ENCODE data around the gene MORC1. TPM values are rescaled to one million over a fixed set of nuclear protein-coding genes. Genes with fewer than 3 reads are reported as not detected.

Gene MORC1
- total and polyA plus RNA-seq, 7 donors: 0.03 TPM; not detected in 6

- intact Hi-C loops (cut with DNase I): no loop called here
- WGBS, 2 donors: 96 to 98% methylated on average over 1 of the region's 1 CpG
Observed at GRCh38 chr3:109095166-109095565, 22.8 kb downstream of the MORC1 start.

GRCh38 chr3:109093561-109093960 lies 24.4 kb downstream of the MORC1 start:
- no peaks in the 10 kb centered on the region for H3K4me1 ChIP-seq
- H3K27ac ChIP-seq: no peak overlapping the region
- H3K9me3 ChIP-seq: no peaks in the 10 kb centered on the region
- no peaks in the 10 kb centered on the region for H3K36me3 ChIP-seq
- H3K4me3 ChIP-seq: no peak overlapping the region
- no peak for DNase-seq
- H3K27me3 ChIP-seq: no peaks in the 10 kb centered on the region
- TF ChIP-seq POLR2A (IDR thresholded peaks at IDR 0.05) (no peak), CTCF (IDR thresholded peaks at IDR 0.05) (no peak), POLR2AphosphoS5 (IDR thresholded peaks at IDR 0.05) (no peak), EP300 (IDR thresholded peaks at IDR 0.05) (no peak)
- intact Hi-C loops (cut with DNase I): no loop called here

More at GRCh38 chr3:109095166-109095565, 22.8 kb downstream of the MORC1 start:
- no peaks in the 10 kb centered on the region for H3K9me3 ChIP-seq
- no peak overlapping the region for H3K27ac ChIP-seq
- H3K27me3 ChIP-seq: no peaks in the 10 kb centered on the region
- H3K4me3 ChIP-seq: no peak overlapping the region
- no peak for TF ChIP-seq EP300 (IDR thresholded peaks at IDR 0.05)
- no peak for TF ChIP-seq POLR2A (IDR thresholded peaks at IDR 0.05)
- TF ChIP-seq POLR2AphosphoS5 (IDR thresholded peaks at IDR 0.05): no peak
- no peak for TF ChIP-seq CTCF (IDR thresholded peaks at IDR 0.05)
- no peak for DNase-seq
- H3K36me3 ChIP-seq: no peaks in the 10 kb centered on the region
- H3K4me1 ChIP-seq: no peaks in the 10 kb centered on the region

GRCh38 chr3:109091846-109092245 lies 26.1 kb downstream of the MORC1 start:
- intact Hi-C loops (cut with DNase I): no loop called here
- Histone ChIP-seq H3K4me1 (no peaks in the 10 kb centered on the region), H3K4me3 (no peak overlapping the region), H3K9me3 (no peaks in the 10 kb centered on the region), H3K27ac (no peak overlapping the region), H3K36me3 (no peaks in the 10 kb centered on the region), H3K27me3 (no peaks in the 10 kb centered on the region)
- 40 to 41% methylated on average over 2 of the region's 2 CpGs for WGBS, 2 donors
- TF ChIP-seq CTCF (IDR thresholded peaks at IDR 0.05): no peak
- no peak for TF ChIP-seq POLR2AphosphoS5 (IDR thresholded peaks at IDR 0.05)
- TF ChIP-seq POLR2A (IDR thresholded peaks at IDR 0.05): no peak
- TF ChIP-seq EP300 (IDR thresholded peaks at IDR 0.05): no peak
- DNase-seq: no peak

- H3K9me3 ChIP-seq: no peaks in the 10 kb centered on the region
- 89 to 92% methylated on average over 1 of the region's 1 CpG for WGBS, 2 donors
- intact Hi-C loops (cut with DNase I): loop anchor here (10.0 kb wide), 1 partner anchor 424 kb away; no protein-coding TSS in a partner anchor
Observed at GRCh38 chr3:109089265-109089664, 28.7 kb downstream of the MORC1 start.

More at GRCh38 chr3:109089265-109089664, 28.7 kb downstream of the MORC1 start:
- DNase-seq: no peak
- Histone ChIP-seq H3K27me3 (no peaks in the 10 kb centered on the region), H3K4me3 (no peak overlapping the region), H3K4me1 (no peaks in the 10 kb centered on the region), H3K27ac (no peak overlapping the region), H3K36me3 (no peaks in the 10 kb centered on the region)
- TF ChIP-seq CTCF (IDR thresholded peaks at IDR 0.05): no peak
